Progenitor cell of endocrine pancreas (in vitro differentiated cells): ENCODE measurements around the gene ZSCAN26. TPM values are rescaled to one million over a fixed set of nuclear protein-coding genes. Genes with fewer than 3 reads are reported as not detected.

Source experiments
- DNase-seq: peaks from one replicate; pipeline ENCODE4 v3.0.0; 2021; ENCODE audit warnings: low spot score; ENCODE audit not compliant: unreplicated experiment
- H3K27ac Mint-ChIP-seq: 2 replicates; pipeline ENCODE4 v1.8.0; 2021; ENCODE audit warnings: mild to moderate bottlenecking, moderate library complexity, mixed read lengths
- H3K27me3 Mint-ChIP-seq: 2 replicates; pipeline ENCODE4 v1.8.0; 2021; ENCODE audit warnings: mixed read lengths
- H3K36me3 Mint-ChIP-seq: 2 replicates; pipeline ENCODE4 v1.8.0; 2022; ENCODE audit warnings: mixed read lengths; ENCODE audit not compliant: insufficient read depth
- H3K4me1 Mint-ChIP-seq: 2 replicates; pipeline ENCODE4 v1.8.0; 2021; ENCODE audit warnings: low read depth, mixed read lengths
- H3K4me3 Mint-ChIP-seq: 2 replicates; pipeline ENCODE4 v1.8.0; 2021; ENCODE audit warnings: low read depth, mild to moderate bottlenecking, moderate library complexity, mixed read lengths
- H3K9me3 Mint-ChIP-seq: 2 replicates; pipeline ENCODE4 v1.8.0; 2021; ENCODE audit warnings: low read depth, mixed read lengths
- long read RNA-seq: library from polyadenylated mRNA; unstranded; transcript quantifications from one replicate; pipeline ENCODE4 v2.0.0, GENCODE V29; 2020
- total RNA-seq: library from RNA; stranded (reverse); gene quantifications from 2 replicates; pipeline ENCODE4 v1.2.1, GENCODE V29; 2021
- TF ChIP-seq, protein P1 (sequence below): fragments of 200-600 bp; sonication (generic); IDR thresholded peaks from one replicate; pipeline ENCODE4 v1.5.0; 2021; ENCODE audit warnings: antibody characterized with exemption, mild to moderate bottlenecking; ENCODE audit not compliant: unreplicated experiment

Gene ZSCAN26
- total RNA-seq = 25.9 and 27.5 TPM in 2 replicates
- long read RNA-seq, transcript ZSCAN26-202 (4 exons, 2,835 nt) = major isoform, 37 of 149 reads
- long read RNA-seq, transcript ZSCAN26-201 (4 exons, 2,362 nt) = minor isoform, 34 of 149 reads
- long read RNA-seq, transcript ZSCAN26-206 (4 exons, 2,729 nt) = minor isoform, 10 of 149 reads
- long read RNA-seq, transcript ZSCAN26-204 (4 exons, 2,321 nt) = minor isoform, 17 of 149 reads
- long read RNA-seq, partial matches to known transcripts = 21 of 149 reads
- long read RNA-seq, other reads (novel, unspliced or antisense) = 22 of 149 reads

GRCh38 chr6:28266962-28267694 is at the start of gene ZSCAN26:
Gene ZSCAN26 (plus strand): TSS chr6:28267143. CDS start chr6:28271920, 4,777 bp downstream.
- peaks cover 3% of the 10 kb centered on the region for H3K36me3 Mint-ChIP-seq
- H3K4me3 Mint-ChIP-seq = no peak within 1 kb of the TSS
- H3K4me1 Mint-ChIP-seq = peaks cover 2% of the 10 kb centered on the region

DNA sequence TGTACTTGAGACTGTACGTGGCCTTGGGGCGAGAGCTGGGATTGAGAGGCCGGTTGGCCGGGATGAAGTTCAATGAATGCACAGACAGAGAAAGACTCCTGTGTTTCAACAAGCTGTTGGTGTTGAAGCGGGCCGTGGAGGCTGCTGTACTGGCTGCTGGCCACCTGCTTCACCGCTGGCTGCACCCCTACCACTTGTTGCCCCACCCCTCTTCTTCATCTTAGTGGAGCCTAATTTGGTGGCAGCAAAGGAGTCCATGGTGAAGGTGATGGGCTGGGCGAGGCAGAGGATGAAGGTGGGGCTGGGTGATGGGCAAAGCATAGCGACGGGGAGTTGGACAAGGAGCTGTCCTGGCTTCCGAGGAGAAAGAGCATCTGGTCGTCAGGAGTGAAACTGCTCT is 49.1 kb upstream of the ZSCAN26 start:
- TF ChIP-seq, protein P1, sequence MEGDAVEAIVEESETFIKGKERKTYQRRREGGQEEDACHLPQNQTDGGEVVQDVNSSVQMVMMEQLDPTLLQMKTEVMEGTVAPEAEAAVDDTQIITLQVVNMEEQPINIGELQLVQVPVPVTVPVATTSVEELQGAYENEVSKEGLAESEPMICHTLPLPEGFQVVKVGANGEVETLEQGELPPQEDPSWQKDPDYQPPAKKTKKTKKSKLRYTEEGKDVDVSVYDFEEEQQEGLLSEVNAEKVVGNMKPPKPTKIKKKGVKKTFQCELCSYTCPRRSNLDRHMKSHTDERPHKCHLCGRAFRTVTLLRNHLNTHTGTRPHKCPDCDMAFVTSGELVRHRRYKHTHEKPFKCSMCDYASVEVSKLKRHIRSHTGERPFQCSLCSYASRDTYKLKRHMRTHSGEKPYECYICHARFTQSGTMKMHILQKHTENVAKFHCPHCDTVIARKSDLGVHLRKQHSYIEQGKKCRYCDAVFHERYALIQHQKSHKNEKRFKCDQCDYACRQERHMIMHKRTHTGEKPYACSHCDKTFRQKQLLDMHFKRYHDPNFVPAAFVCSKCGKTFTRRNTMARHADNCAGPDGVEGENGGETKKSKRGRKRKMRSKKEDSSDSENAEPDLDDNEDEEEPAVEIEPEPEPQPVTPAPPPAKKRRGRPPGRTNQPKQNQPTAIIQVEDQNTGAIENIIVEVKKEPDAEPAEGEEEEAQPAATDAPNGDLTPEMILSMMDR = no peak
- H3K9me3 Mint-ChIP-seq = peaks cover 5% of the 10 kb centered on the region
- no peak for DNase-seq
- H3K36me3 Mint-ChIP-seq = no peaks in the 10 kb centered on the region
- H3K27ac Mint-ChIP-seq = no peak overlapping the region
- H3K27me3 Mint-ChIP-seq = peaks cover 58% of the 10 kb centered on the region
- H3K4me3 Mint-ChIP-seq = peak overlapping the region; percentile 77
- H3K4me1 Mint-ChIP-seq = peaks cover 4% of the 10 kb centered on the region

More at GRCh38 chr6:28266962-28267694, at the start of gene ZSCAN26:
- no peak within 1 kb of the TSS for H3K27ac Mint-ChIP-seq
- TF ChIP-seq, protein P1 = no peak
- no peaks in the 10 kb centered on the region for H3K9me3 Mint-ChIP-seq
- peak; percentile 62 for DNase-seq
- H3K27me3 Mint-ChIP-seq = peaks cover 5% of the 10 kb centered on the region

DNA sequence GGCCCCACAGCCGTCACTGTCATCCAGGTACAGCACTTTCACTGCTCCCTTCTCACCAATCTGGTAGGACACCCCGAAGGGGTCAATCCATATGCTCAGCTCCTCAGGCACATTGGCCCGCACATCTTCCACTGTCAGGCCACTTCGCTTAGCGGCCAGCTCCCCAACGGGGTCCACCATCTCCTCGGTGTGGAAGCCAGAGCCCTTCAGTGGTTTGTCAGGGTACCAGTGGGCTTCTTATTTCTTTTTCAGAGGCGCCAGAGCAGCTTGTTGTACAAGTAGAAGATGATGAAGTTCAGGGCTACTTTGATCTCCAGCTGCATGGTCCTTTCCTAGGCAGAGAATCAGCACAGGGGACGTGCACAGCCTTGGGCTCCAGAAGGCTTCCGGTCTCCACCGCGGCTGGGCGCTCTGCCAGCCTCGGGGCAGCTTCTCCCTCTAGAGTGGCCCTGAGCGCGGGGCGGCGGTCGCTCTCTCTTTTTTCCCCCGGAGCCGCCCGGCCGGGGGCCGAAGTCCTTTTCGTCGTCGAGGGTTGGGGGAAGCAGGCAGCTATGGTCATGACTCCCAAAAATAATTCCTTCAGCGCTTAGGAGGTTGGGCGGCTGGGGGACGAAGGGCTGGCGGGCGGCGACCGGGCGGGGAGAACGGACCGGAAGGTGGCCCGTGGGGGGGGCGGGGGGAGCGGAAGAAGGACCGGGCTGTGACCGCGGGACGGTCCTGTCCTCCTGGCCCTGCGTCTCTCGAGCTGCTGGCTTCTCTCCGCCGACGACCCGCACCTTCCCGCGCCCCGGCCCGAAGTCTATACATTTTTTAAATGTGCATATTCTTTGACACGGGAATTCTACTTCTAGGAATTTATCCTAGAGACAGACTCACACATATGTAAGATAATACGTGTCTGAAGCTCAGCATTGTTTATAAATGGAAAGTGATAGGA is 48.4 kb upstream of the ZSCAN26 start:
- peak overlapping the region; percentile 77 for H3K4me3 Mint-ChIP-seq
- H3K4me1 Mint-ChIP-seq = peaks cover 4% of the 10 kb centered on the region
- peaks cover 55% of the 10 kb centered on the region for H3K27me3 Mint-ChIP-seq
- no peak for DNase-seq
- peaks cover 5% of the 10 kb centered on the region for H3K9me3 Mint-ChIP-seq
- H3K27ac Mint-ChIP-seq = peak overlapping the region; percentile 16
- H3K36me3 Mint-ChIP-seq = no peaks in the 10 kb centered on the region
- TF ChIP-seq, protein P1 = no peak

DNA sequence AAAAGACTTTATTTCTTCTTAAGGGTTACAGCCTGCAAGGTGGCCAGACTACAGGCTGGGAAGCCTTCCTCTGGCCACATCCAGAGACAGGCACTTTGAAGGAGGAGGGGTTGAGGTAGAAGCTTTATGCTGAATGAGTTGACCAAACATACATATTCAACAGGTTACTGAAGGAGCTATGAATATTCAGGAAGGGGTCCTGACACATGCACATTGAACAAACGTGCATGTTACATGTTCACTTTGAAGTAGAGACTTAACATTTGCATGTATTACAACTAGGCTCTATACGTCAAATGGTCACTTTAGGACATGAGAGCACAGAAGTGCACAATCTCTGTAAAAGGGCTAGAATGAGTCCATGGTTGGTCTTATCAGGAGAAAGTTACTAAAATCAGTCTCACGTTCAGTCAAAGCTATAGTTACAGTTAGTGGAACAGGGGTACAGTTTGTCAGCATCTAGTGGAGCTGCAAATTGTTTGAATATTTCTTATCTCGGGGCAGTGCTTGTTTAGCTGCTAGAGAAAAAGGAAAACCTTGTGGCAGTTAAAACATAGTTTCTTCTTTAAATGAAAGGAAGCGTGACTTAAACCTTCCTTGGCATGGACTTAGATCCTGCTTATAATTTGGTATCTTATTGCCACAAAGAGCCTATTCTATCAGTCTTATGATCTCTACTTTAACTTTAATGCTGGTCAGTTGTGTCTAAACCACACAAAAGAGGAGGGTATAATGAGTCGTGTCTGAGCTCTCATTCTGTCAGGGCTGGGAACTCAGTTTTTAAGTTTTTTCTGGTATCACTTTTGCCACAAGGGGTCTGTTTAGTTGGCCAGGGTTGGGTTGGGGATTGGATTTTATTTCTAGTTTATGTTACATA is 46.4 kb upstream of the ZSCAN26 start:
- TF ChIP-seq, protein P1 = no peak
- no peak overlapping the region for H3K27ac Mint-ChIP-seq
- peaks cover 5% of the 10 kb centered on the region for H3K4me1 Mint-ChIP-seq
- H3K27me3 Mint-ChIP-seq = peaks cover 40% of the 10 kb centered on the region
- DNase-seq = no peak
- H3K36me3 Mint-ChIP-seq = no peaks in the 10 kb centered on the region
- H3K4me3 Mint-ChIP-seq = no peak overlapping the region
- H3K9me3 Mint-ChIP-seq = no peaks in the 10 kb centered on the region
